Lower lobe of right lung (tissue), 2 donors: ENCODE data around the gene LRGUK. TPM values are rescaled to one million over a fixed set of nuclear protein-coding genes. Genes with fewer than 3 reads are reported as not detected.

Experiments used
- ATAC-seq, 2 donors: fragments of 200-7000 bp; cut with Tn5 transposase; one replicate each; pipeline ENCODE4 v1.9.1; 2020 to 2022; ENCODE audit warnings: mild to moderate bottlenecking in 2 of 2, moderate library complexity in 2 of 2
- DNase-seq: peaks from one replicate; pipeline ENCODE4 v3.0.0-alpha.2; 2020
- H3K27ac ChIP-seq: fragments of 200-600 bp; one replicate; pipeline ENCODE4 v1.8.0; 2022
- H3K27me3 ChIP-seq: fragments of 200-600 bp; one replicate; pipeline ENCODE4 v1.8.0; 2022; ENCODE audit warnings: low read depth
- H3K36me3 ChIP-seq: fragments of 200-600 bp; one replicate; pipeline ENCODE4 v1.8.0; 2022; ENCODE audit warnings: mild to moderate bottlenecking
- H3K4me1 ChIP-seq: fragments of 200-600 bp; one replicate; pipeline ENCODE4 v1.8.0; 2022
- H3K4me3 ChIP-seq: fragments of 200-600 bp; one replicate; pipeline ENCODE4 v1.8.0; 2022; ENCODE audit warnings: mild to moderate bottlenecking
- H3K9me3 ChIP-seq: fragments of 200-600 bp; one replicate; pipeline ENCODE4 v1.8.0; 2022
- CTCF ChIP-seq: fragments of 200-600 bp; IDR thresholded peaks from one replicate; pipeline ENCODE4 v1.8.0; 2022; ENCODE audit warnings: antibody characterized with exemption, mild to moderate bottlenecking
- intact Hi-C: fragments of 100-400 bp; cut with DNase I; formaldehyde crosslinking; loops from one replicate; pipeline ENCODE4 v1.11.0; 2022
- total RNA-seq: library from RNA; stranded (reverse); fragmentation: NEBNext Ultra II Directional; extraction: Animal tissue kit (Norgen Biotek cat#: 25700); gene quantifications from one replicate; pipeline ENCODE4 v1.2.1, GENCODE V29; 2021
- donor health status: DM: no; HTN: yes; CAD: no; lungs with severe emphysema.

Gene LRGUK
- total RNA-seq, 1 donor from 2014 or later, result 1.8 TPM

GRCh38 chr7:134246761-134247160 lies 119.6 kb downstream of the LRGUK start:
- no peak for TF ChIP-seq CTCF
- Histone ChIP-seq H3K9me3 (no peaks in the 10 kb centered on the region), H3K36me3 (no peaks in the 10 kb centered on the region), H3K27ac (no peak overlapping the region), H3K4me1 (no peaks in the 10 kb centered on the region), H3K4me3 (no peak overlapping the region), H3K27me3 (no peaks in the 10 kb centered on the region)
- no peak for ATAC-seq
- intact Hi-C loops, result no loop called here
- DNase-seq, result no peak

GRCh38 chr7:134248196-134248595 lies 121.1 kb downstream of the LRGUK start:
- H3K4me1 ChIP-seq, result no peaks in the 10 kb centered on the region
- no peak for TF ChIP-seq CTCF
- ATAC-seq (no peak), DNase-seq (no peak)
- no peak overlapping the region for H3K27ac ChIP-seq
- H3K27me3 ChIP-seq, result no peaks in the 10 kb centered on the region
- H3K36me3 ChIP-seq, result no peaks in the 10 kb centered on the region
- no peak overlapping the region for H3K4me3 ChIP-seq
- intact Hi-C loops, result no loop called here
- H3K9me3 ChIP-seq, result no peaks in the 10 kb centered on the region

DNA sequence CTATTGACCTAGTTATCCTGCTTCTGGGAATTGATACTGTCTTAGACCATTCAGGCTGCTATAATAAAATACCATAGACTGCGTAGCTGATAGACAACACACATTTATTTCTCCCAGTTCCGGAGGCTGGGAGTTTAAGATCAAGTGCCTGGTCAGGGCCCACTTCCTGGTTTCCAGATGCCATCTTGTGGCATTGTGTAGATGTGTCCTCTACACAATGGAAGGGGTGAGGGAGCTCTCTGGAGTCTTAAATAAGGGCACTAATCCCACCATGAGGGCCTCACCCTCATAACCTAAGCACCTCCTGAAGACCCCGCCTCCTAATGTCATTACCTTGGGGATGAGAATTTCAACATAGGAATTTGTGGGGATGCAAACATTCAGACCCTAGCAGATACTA lies 127.2 kb downstream of the LRGUK start:
- no peaks in the 10 kb centered on the region for H3K36me3 ChIP-seq
- H3K27me3 ChIP-seq, result no peaks in the 10 kb centered on the region
- DNase-seq (no peak), ATAC-seq (peak in 1 of 2 donors; percentile 39)
- no peak overlapping the region for H3K4me3 ChIP-seq
- no peaks in the 10 kb centered on the region for H3K9me3 ChIP-seq
- TF ChIP-seq CTCF, result no peak
- no peak overlapping the region for H3K27ac ChIP-seq
- H3K4me1 ChIP-seq, result no peaks in the 10 kb centered on the region
- intact Hi-C loops, result no loop called here

DNA sequence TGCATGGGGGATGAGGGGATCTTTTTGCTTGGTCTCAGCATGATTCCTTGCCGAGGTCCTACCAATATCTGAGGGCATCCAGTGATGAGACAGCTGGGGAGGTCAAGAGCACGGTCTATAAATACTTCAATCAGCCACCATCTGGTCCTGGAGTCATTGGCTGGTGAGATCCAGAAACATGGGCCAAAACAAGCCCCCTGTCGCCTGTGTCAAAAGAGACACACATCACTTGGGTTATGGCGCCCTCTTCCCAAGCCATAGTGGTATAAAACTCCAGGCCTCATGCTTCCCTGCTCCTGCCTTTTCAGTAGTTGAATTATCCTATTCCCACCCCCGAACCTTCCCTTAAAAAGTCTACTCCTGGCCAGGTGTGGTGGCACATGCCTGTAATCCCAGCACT lies 128.7 kb downstream of the LRGUK start:
- Histone ChIP-seq H3K4me1 (no peaks in the 10 kb centered on the region), H3K4me3 (no peak overlapping the region), H3K9me3 (no peaks in the 10 kb centered on the region), H3K27me3 (no peaks in the 10 kb centered on the region), H3K27ac (no peak overlapping the region), H3K36me3 (no peaks in the 10 kb centered on the region)
- DNase-seq (no peak), ATAC-seq (no peak)
- no peak for TF ChIP-seq CTCF
- intact Hi-C loops, result no loop called here

DNA sequence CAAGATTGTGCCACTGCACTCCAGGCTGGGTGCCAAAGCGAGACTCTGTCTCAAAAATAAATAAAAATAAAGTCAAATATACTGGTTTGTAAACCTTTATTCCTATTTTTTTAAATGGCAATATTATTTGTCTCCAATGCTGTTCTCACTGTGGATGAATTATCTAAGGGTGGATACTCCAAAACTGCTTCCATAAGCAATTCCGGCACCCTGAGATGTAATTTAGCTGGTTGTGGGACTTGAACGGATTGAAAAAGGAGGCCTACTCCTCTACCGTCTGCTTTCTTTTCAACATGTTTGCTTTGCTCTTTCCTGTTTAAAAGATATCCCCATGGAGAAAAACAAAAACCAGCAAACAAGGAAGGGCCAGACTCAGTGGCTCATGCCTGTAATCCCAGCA lies 135.2 kb downstream of the LRGUK start:
- Histone ChIP-seq H3K4me3 (no peak overlapping the region), H3K27ac (no peak overlapping the region), H3K27me3 (no peaks in the 10 kb centered on the region), H3K4me1 (no peaks in the 10 kb centered on the region), H3K36me3 (no peaks in the 10 kb centered on the region), H3K9me3 (no peaks in the 10 kb centered on the region)
- DNase-seq, result no peak
- intact Hi-C loops, result no loop called here
- no peak for ATAC-seq
- TF ChIP-seq CTCF, result no peak

GRCh38 chr7:134276951-134277350 lies 149.8 kb downstream of the LRGUK start:
- intact Hi-C loops, result no loop called here
- H3K36me3 ChIP-seq, result no peaks in the 10 kb centered on the region
- H3K4me3 ChIP-seq, result no peak overlapping the region
- no peaks in the 10 kb centered on the region for H3K9me3 ChIP-seq
- H3K27ac ChIP-seq, result no peak overlapping the region
- no peaks in the 10 kb centered on the region for H3K27me3 ChIP-seq
- DNase-seq (no peak), ATAC-seq (no peak)
- TF ChIP-seq CTCF, result no peak
- H3K4me1 ChIP-seq, result no peaks in the 10 kb centered on the region
